Superior temporal gyrus (tissue), 1 donor: ENCODE data around the gene CLCN7.

Experiments
- DNase-seq: peaks from one replicate; pipeline ENCODE4 v3.0.0-alpha.2; 2016; ENCODE audit errors: extremely low spot score

Gene CLCN7, protein sequence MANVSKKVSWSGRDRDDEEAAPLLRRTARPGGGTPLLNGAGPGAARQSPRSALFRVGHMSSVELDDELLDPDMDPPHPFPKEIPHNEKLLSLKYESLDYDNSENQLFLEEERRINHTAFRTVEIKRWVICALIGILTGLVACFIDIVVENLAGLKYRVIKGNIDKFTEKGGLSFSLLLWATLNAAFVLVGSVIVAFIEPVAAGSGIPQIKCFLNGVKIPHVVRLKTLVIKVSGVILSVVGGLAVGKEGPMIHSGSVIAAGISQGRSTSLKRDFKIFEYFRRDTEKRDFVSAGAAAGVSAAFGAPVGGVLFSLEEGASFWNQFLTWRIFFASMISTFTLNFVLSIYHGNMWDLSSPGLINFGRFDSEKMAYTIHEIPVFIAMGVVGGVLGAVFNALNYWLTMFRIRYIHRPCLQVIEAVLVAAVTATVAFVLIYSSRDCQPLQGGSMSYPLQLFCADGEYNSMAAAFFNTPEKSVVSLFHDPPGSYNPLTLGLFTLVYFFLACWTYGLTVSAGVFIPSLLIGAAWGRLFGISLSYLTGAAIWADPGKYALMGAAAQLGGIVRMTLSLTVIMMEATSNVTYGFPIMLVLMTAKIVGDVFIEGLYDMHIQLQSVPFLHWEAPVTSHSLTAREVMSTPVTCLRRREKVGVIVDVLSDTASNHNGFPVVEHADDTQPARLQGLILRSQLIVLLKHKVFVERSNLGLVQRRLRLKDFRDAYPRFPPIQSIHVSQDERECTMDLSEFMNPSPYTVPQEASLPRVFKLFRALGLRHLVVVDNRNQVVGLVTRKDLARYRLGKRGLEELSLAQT

DNA sequence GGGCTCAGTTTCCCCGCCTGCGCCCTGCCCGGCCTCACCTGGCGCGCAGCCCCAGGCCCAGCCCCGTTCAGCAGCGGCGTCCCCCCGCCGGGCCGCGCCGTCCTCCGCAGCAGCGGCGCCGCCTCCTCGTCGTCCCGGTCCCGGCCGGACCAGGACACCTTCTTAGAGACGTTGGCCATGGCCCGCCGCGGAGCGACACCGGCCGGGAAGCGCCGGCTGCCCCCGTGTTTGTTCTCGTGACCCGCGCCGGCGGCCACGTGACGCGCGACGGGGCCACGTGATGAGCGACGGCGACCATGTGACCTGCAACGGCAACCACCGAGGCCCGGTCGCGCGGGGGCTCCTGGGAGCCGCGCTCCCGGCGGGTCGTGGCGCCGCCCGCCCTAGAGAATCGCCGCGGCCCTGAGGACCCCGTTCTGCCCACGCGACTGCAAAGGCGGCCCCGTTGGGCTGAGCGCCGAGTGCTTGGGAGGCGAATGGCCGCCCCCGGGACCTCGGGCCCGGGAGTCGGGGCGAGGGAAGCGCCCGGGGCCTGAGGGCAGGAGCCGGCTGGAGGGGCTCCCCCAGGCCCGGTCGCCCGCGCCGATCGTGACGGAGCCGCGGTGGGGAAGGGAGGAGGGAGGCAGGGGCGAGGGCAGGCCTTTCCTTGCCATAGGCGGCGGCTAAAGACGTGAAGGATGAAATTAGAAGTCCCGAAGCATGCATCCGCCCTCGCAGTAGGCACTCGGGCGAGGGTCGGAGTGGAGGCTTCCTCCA is at the start of gene CLCN7:
Gene CLCN7, minus strand, starts transcription at position 233 of the 756 bp plus-strand sequence. Its CDS starts 54 bp downstream, at position 179.
- DNase-seq, result peak; percentile 74

DNA sequence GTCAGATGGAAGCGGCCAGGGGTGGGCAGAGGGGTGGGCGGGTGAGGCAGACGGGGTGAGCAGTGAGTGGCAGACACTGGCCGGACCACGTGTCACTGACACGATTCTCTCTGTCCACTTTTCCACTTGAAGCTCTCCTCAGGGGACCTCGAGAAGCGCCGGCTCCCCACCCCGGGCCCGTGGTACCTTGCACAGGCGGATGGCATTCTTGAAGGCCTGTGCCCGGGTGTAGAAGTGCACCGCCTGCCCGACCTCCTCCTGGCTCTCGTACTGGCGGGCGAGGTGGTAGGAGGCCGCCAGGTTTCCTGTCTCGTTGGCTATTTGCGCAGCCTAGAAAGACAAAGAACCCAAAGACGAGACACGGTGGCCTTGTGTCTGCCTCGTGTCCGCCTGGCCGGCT is 49.5 kb upstream of the CLCN7 start:
- no peak for DNase-seq

DNA sequence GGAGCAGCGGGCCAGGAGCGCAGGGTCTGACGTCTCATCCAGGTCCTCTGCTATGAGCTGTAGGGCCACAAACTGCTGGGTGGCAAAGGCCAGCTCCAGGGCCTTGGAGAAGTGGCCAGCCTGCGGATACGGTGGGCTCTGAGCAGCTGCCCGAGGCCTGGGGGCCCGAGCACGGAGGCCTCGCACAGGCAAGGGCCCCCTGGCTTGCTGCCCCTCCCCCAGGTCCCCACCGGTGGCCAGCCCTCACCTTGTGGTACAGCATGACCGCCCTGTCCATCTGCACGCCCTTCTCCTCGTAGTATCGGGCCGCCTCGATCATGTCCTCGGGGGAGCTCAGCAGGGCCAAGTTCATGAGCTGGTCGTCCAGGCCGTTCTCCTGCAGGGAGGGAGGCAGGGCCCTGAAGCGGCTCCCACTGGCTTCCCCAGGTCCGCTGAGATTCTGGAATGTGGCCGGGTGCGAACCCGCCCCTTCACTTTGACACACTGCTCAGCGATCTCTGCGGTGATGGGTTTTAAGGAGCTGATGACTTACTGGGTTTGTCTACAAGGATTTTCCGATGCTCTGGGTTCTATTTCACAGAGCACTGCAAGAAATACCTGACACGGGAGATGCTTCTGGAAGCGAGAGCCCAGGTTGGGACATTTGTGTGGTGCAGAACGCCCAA is 48.9 kb upstream of the CLCN7 start:
- DNase-seq, result no peak

DNA sequence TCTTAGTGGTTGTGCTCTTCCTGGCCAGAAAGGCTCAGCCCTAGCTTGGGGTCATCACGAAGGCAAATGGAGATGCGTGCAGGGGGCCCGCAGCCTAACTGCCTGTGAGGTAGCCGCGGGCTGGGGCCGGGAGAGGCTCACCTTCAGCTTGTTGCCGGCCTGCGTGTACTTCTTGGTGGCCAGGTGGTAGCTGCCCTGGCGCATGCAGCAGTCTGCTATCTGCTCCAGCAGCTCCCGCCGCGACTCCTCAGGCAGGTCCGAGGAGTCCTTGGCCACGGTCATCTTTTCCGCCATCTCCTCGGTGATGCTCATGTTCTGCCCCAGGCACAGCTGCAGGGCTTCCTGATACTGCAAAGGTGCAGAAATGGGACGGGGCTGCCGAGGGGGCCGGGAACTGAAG is 45.6 kb upstream of the CLCN7 start:
- DNase-seq, result no peak

DNA sequence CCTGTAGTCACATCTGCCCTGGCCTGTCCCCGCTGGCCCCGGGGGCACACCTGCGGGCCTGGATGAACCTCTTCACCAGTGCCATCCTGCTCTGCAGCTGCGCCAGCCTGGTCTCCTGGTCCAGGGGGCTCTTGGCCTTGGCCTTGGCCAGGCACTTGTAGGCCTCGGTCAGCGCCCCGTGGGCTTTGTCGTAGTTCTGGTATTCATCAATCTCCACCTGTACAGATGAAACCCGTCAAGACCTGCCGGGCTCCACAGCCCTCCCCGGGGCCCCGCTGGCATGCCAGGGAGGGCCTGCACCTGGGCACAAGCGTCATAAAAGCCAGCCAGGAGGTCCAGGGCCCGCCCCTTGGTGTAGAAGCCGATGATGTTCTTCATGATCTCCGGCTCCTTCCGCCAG is 45.0 kb upstream of the CLCN7 start:
- DNase-seq, result no peak

DNA sequence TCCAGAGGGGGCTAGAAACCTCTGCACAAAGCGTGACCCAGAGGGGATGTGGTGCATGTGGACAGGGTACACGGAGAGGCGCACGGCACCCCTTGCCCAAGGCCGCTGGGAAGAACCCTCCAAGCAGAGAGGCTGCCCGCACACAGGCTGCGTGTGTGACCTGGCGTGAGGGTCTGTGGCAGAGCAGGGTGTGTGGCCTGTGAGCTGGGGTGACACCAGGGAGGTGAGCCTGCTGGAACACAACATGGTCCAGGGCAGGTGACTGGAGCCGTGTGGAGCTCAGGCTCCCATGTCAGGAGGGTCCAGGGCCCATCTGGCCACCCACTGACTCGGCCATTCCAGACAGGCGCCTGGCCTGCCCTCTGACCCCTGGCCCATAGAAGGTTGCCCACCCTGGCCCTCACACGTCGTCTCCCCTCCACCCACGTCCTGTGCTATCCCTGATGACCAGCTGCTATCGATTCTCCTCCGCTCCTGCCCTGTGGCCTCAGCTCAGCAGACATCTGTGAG is 43.9 kb upstream of the CLCN7 start:
- DNase-seq, result no peak

DNA sequence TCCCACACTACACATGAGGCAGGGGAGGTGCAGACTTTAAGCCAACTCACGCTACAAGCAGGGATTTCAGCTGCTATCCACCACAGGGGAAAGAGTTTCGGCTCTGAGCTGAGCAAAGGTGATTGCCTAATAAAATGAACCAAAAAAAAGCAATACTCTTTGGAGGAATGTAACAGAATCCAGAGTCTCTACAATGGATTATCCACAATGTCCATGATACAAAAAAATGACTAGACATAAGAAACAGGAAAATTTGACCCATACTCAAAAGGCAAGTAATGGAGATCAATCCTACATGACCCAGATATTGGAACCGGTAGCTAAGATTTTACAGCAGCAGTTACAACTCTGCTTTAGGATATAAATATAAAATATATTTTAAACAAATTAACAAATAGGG is 39.7 kb upstream of the CLCN7 start:
- no peak for DNase-seq

DNA sequence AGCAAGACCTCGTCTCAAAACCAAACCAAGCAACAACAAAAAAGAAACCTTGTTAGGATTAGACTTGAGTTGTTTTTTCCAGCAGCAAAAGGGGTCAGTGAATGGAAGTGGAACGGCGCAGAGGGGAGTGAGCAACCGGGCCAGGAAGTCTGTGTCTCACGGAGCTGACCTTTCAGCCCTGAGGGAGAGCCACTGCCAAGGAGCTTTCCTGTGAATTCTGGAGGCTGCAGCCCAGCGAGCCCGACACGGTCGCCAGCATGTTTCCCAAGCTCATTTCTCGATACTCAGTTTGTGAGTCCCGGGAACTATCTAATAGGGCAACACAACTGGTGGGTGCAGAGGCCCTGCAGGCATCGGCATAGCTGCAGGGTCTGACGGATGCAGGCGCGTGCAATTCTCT is 37.9 kb upstream of the CLCN7 start:
- DNase-seq, result no peak

DNA sequence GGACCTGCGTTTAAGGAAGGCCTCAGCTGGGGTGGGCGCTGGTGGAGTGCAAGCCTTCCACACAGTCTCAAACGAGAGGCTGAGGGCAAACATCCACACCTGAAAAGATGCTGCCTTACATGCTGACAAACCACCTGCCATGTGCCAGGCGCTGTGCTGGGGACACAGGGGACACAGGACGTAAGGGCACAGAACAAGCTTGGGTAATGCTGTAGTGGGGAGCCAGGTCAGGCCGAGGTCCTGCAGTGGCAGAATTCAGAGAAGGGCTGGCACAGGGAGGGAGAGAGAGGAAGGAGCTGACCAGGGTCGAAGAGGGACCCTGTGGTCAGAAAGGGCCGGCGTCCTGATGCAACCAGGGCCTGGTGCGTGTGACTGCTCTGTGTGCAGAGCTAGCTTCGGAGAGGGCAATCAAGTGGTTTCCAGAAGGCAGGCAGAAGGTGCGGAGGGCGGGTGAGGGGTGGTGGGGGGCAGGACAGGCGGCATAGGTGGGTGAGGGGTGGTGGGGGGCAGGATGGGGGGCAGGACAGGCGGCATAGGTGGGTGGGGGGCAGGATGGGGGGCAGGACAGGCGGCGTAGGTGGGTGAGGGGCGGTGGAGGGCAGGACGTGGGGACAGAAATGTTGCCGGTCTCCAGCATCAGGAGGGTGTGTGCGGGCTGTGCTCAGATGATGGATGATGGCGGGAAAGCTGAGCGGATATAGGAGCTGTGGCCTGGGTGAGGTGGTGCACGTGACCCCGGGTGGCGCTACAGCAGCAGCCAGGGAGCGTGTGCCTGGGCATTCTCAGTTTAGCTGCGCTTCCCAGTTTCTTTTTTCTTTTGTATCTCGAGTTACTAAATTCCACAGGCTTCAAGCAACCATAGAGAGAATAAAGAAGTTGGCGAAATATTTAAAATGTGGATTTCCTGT is 37.1 kb upstream of the CLCN7 start:
- no peak for DNase-seq

DNA sequence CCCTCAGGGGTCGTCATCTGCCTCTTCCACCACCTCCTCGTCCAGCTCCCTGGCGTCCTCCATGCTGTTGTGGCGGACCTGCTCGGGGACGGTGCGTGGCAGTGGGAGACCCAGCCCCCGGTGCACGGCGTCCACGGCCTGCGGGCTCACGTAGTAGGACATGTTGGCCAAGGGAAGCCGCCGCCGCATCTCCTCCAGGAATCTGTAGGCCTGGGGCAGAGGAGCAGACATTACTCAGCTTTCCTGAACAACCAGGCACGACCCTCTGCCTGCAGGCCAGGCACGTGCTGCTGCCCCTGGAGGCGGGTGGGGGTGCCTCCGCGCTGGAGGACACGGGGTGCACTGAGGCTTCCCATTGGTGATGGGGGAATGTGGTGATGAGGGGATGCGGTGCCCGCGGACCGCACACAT is 36.1 kb upstream of the CLCN7 start:
- DNase-seq, result no peak

DNA sequence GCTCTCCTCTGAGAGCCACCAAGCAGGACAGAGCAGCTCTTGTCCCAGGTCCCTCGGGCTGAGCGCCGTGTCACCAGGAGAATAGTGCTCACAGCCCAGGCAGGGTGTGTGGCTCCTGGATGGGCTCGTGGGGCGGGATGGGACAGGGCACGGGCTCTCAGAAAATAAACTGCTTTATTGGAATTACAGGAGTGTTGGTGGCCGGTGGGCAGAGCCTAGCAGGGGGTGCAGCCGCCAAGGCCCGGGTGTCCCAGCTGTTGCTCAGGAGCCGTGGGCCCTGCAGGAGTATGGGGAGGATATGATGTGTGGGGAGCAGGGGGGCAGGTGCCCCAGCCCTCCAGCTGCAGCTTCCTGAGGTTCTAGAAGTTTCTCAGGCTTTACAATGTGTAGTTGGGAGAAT is 35.4 kb upstream of the CLCN7 start:
- no peak for DNase-seq

DNA sequence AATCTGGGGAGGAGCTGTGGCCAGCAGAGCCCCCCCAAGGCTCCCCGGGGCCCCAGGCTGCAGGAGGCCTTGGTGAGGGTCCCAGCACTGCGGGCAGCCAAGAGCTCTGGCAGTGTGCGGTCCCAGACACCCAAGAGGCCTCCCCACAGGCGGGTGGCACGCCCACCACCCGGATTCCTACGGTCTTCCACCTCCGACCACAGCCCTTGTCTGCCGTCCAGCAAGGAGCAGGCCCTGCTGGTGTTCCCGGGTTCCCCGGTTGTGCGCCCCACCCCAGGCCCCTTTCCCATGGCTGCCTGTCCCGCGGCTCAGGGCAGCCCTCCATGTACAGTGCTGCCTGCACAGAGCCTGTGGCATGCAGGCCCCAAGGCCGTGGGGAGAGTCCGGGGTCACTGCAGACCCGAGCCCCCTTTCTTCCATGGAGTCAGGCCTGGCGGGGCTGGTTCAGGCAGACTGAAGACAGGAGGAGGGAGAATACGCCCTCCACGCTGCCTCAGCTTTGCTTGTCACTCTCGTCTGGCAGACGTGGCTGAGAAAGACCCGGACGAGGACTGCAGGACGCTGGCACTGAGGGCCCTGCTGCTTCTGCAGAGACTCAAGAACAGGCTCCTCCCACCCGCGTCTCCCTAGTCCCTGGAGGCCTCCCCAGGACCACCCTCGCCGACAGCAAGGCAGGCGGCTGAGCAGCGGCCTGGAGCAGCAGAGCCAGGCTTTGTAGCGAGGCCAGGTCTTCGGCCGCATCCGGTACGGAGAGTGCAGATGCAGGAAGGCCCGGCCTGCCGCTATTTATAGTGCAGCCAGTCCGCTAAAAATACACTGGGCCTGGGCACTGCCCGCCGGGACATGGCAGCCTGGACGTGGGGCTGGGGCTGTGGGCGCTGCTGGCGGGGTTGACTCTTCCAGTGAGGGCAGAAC is 34.7 kb upstream of the CLCN7 start:
- DNase-seq, result no peak

DNA sequence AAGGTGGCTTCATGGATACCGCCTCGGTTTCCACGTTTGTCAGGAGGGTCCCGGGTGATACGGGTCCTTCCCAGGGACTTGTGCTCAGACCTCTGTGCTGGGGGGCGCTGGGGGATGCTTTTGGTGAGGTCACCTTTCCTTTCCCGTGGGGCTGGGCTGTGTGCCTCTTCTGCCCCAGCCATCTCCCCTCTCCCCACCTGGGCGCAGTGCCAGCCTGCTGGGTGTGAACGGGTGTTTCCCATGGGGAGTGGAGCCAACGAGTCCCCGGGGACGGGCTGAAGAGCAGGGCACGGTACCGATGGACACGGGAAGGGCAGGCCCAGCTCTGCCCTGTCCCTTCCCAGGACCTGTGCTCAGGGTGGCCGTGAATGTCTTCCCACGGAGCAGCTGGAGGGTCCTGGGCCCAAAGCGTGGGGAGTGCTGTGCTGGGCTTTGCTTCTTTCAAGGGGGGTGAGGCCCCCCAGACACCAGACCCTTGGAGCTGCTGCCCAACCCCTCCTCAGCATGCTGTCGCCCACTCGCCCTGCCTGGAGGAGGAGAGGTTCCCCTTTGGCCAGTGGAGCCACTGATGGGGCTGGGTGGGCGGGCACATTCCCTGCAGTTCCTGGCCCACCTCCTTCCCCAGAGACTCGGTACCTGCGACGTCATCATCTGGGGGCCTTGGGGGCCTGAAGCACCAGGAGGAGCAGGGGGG is 33.8 kb upstream of the CLCN7 start:
- no peak for DNase-seq

DNA sequence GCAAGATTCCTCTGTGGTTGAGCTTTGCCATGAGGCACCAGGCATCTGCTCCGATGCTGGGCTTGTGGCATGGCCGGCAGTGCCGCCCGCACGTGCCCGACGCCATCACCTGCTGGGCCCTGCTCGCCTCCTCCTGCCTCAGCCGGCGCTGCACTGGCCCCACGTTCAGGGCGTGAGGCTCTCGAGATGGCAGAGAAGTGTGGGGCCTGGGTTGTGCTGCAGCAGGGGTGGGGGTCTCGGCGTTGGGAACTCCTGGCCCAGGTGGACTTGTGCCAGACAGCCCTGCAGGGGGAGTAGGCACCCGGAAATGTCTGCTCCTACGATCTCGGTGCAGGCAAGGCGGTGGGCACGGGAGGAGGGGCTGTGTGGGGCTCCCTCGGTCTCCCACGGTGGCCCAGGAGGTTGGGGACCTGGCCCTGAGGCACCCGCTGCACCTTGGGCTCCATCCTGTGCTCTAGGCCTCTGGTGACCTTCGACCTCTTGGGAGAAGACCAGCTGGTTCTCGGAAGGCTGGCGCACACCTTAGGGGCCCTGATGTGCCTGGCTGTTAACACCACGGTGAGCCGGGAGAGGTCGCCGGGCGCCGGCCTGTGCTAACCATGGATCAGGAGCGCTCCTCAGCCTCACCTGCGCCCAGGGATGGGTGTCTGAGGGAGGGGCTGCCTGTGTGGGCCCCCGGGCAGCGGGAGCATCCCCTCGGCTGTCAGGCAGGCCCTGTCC is 31.8 kb upstream of the CLCN7 start:
- no peak for DNase-seq

DNA sequence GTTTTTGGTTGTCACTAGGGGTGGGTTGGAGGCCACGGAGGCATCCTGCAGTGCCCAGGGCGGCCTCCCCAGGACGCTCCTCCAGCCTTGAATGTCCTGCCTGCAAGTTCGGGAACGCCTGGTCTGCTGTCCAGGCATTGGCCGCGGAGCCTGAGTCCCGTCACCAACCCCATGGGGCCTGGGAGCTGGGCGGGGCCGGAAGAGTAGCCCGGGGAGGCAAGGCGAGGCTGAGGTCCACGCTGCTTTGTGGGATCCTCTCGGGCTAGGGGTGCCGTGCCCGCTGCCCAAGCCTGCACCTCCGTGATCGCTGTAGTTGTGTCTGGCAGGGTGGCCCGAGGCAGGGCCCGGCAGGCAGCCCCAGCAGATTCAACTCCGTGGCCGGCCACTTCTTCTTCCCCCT is 31.1 kb upstream of the CLCN7 start:
- no peak for DNase-seq

DNA sequence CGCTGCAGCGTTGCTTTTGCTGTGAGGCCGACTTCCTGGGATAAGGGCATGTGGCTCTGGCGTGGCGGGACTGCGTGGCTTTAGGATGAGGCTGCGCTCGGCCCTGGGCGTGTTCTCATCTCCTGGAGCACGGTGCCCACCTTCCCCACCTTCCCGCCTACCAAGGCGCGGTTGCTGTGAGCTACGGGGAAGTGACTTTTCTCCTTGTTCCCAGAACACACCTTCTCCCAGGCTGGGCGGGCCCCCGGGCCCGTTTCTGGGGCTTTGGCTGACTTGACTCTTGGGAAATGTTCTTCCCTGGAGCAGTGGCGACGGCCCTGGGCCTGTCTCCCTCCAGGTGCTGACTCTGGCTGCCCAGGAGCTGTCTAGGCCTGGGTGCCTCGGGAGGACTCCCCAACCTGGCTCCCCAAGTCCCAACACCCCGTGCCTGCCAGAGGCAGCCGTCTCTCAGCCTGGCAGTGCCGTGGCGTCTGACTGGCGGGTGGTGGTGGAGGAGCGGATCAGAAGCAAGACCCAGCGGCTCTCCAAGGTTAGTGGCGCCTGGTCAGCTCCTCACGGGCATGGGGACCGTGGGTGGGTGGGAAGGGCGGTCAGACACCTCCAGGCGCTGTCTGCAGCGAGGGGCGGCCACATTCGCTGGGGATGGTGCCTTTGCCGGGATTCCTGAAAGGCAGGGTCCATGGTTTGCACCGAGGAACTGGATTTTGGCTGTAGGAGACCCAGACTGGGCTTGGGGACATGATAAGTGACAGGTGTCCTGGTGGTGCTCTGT is 30.4 kb upstream of the CLCN7 start:
- no peak for DNase-seq
